Effector CD8-positive, alpha-beta T cell (primary cell): ENCODE data around the gene PREP.
"Not testable (repeated sequence)": the region's sequence is repeated elsewhere in the genome, so short reads cannot be mapped to it uniquely, and the experiment has no call there.

Experiments used
- DNase-seq: peaks from one replicate; lab custom pipeline; 2025; lab: John Stamatoyannopoulos, UW
- total RNA-seq, 4 experiments: gene quantifications; one replicate each; lab custom pipeline; 2026; lab: John Stamatoyannopoulos, UW

The PREP gene
- total RNA-seq, result 27.4 to 50.8 (median 39.3) reads per million in 4 experiments

GRCh38 chr6:105402939-105403935 lies at the start of gene PREP:
Gene PREP (minus strand): TSS chr6:105403082. CDS start chr6:105402891, 191 bp downstream.
- peak; percentile 46 for DNase-seq

GRCh38 chr6:105452376-105452775 lies 49.5 kb upstream of the PREP start:
- no peak for DNase-seq

GRCh38 chr6:105449756-105450390 lies 47.0 kb upstream of the PREP start:
- no peak for DNase-seq

GRCh38 chr6:105445481-105445880 lies 42.6 kb upstream of the PREP start:
- DNase-seq, result no peak

GRCh38 chr6:105443941-105444340 lies 41.1 kb upstream of the PREP start:
- DNase-seq, result no peak

GRCh38 chr6:105442369-105442768 lies 39.5 kb upstream of the PREP start:
- no peak for DNase-seq

- no peak for DNase-seq
These were observed 34.4 kb upstream of the PREP start for GRCh38 chr6:105437236-105437635.

GRCh38 chr6:105433723-105434122 lies 30.8 kb upstream of the PREP start:
- DNase-seq, result no peak

- no peak for DNase-seq
These were observed 29.9 kb upstream of the PREP start for GRCh38 chr6:105432797-105433196.

- DNase-seq, result no peak
These were observed 28.3 kb upstream of the PREP start for GRCh38 chr6:105431226-105431625.

GRCh38 chr6:105430685-105431084 lies 27.8 kb upstream of the PREP start:
- DNase-seq, result no peak

- DNase-seq, result no peak
These were observed 26.8 kb upstream of the PREP start for GRCh38 chr6:105429676-105430075.

GRCh38 chr6:105428342-105428957 lies 25.6 kb upstream of the PREP start:
- no peak for DNase-seq

- DNase-seq, result peak; percentile 34
These were observed 21.4 kb upstream of the PREP start for GRCh38 chr6:105424175-105424783.

- DNase-seq, result not testable (repeated sequence)
These were observed 14.1 kb upstream of the PREP start for GRCh38 chr6:105416971-105417370.

GRCh38 chr6:105409734-105410133 lies 6.9 kb upstream of the PREP start:
- no peak for DNase-seq

- peak; percentile 24 for DNase-seq
These were observed 568 bp downstream of the PREP start for GRCh38 chr6:105402090-105402938.

GRCh38 chr6:105401247-105402089 lies 1.4 kb downstream of the PREP start:
- DNase-seq, result no peak

GRCh38 chr6:105400501-105400900 lies 2.4 kb downstream of the PREP start:
- no peak for DNase-seq

GRCh38 chr6:105398859-105399258 lies 4.0 kb downstream of the PREP start:
- DNase-seq, result no peak
